DOHH2 (cell line): ENCODE results near the gene LYPD6B.

Experiments
- EZH2phosphoT487 ChIP-seq: fragments of 200-600 bp; sonication (generic); IDR thresholded peaks from 2 replicates; pipeline ENCODE4 v1.6.1; 2017; ENCODE audit warnings: borderline replicate concordance, mild to moderate bottlenecking, antibody characterized with exemption, low read length, moderate library complexity, mixed read lengths
- TF ChIP-seq, protein P1 (sequence below): fragments of 200-600 bp; sonication (generic); IDR thresholded peaks from one replicate; pipeline ENCODE4 v1.5.1; 2014; ENCODE audit warnings: antibody characterized with exemption, mild to moderate bottlenecking, low read depth, low read length; ENCODE audit not compliant: poor library complexity, severe bottlenecking

DNA sequence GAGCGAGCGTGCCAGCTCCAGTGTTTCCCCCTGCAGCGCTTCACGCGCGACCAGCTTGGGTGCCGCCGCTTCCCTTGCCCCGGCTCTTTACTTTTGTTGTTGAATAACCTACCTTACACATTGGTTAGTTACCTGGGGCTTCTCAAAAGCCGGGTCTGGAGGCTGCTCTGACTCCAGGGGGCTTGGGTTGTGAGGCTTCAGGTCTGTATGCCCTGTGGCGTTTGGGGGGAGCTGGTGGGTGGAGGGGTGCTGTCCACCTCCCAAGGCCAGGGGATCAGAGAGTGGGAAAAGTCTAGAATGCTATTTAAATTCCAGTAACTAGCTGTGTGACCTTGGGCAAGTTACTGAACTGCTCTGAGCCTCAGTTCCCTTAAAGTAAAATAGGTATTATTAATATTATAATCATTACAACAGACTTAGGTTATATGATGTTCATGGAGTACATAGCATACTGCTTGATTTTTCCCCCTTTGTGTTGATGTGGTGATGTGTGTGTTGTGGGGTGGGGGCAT, 770 bp downstream of the LYPD6B start:
- TF ChIP-seq, protein P1, sequence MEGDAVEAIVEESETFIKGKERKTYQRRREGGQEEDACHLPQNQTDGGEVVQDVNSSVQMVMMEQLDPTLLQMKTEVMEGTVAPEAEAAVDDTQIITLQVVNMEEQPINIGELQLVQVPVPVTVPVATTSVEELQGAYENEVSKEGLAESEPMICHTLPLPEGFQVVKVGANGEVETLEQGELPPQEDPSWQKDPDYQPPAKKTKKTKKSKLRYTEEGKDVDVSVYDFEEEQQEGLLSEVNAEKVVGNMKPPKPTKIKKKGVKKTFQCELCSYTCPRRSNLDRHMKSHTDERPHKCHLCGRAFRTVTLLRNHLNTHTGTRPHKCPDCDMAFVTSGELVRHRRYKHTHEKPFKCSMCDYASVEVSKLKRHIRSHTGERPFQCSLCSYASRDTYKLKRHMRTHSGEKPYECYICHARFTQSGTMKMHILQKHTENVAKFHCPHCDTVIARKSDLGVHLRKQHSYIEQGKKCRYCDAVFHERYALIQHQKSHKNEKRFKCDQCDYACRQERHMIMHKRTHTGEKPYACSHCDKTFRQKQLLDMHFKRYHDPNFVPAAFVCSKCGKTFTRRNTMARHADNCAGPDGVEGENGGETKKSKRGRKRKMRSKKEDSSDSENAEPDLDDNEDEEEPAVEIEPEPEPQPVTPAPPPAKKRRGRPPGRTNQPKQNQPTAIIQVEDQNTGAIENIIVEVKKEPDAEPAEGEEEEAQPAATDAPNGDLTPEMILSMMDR, result no peak
- TF ChIP-seq EZH2phosphoT487, result no peak
